ENCODE data around the gene LCAT.
"Not testable (repeated sequence)": the region's sequence is repeated elsewhere in the genome, so short reads cannot be mapped to it uniquely, and the experiment has no call there.

LCAT gene

DNA sequence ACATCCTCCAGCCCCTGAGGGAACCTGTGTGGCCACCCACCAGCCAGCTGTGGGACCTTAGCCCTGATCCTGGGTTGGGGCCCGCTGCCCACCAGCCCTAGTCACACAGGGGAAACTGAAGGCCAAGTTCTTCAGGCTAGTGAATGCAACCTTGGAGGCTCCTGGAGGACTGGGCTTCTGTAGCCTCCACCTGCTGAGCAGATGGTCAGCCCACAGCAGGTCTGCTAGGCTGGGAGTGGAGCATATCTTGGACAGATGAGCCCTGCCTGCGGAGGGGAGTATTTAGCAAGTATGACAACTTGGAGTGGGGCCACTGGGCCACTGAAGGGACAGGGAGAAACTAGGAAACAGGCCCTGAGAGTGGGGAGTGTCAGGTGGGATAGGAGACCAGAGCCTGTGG lies 32.3 kb upstream of the LCAT start:
- no peak overlapping the region for H3K27ac ChIP-seq
- TF ChIP-seq, protein P1, sequence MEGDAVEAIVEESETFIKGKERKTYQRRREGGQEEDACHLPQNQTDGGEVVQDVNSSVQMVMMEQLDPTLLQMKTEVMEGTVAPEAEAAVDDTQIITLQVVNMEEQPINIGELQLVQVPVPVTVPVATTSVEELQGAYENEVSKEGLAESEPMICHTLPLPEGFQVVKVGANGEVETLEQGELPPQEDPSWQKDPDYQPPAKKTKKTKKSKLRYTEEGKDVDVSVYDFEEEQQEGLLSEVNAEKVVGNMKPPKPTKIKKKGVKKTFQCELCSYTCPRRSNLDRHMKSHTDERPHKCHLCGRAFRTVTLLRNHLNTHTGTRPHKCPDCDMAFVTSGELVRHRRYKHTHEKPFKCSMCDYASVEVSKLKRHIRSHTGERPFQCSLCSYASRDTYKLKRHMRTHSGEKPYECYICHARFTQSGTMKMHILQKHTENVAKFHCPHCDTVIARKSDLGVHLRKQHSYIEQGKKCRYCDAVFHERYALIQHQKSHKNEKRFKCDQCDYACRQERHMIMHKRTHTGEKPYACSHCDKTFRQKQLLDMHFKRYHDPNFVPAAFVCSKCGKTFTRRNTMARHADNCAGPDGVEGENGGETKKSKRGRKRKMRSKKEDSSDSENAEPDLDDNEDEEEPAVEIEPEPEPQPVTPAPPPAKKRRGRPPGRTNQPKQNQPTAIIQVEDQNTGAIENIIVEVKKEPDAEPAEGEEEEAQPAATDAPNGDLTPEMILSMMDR (IDR thresholded peaks at IDR 0.05): no peak
- no peak for TF ChIP-seq ZFX (IDR thresholded peaks at IDR 0.05; ENCODE audit: borderline replicate concordance)

DNA sequence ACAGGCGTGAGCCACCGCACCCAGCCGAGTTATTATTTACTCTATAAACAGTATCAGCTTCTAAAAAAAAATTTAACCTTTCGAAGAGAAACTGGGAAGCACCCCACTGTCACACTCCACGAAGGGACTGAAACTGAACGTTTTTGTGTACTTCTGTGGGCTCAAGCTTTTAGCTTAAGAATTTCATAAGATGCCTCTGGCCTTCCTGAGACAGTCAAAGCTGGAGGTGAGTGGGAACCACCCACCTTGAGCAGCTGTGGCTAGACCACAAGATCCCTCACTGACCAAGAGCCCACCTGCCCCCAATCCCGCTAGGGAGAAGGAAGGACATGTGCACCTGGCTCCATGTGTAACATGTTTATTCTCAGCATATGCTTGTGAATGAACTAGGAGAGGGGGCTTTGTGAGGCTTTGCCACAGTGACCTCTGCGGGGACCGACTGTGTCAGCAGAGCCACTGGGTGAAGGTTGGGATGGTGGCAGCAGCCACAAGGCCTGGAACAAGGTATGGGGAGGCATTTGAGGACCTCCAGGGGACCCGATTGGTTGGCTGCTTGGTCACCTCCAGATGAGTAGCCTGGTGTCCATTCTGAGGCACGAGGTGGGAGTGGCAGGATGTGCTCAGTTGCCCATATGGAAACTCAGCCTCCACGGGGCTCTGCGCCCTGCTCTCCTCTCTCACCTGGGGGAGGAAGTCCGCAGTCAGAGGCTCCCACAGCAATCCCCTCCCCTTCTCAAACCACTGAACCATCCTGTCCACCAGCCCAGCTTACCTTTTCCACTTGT lies 31.6 kb upstream of the LCAT start:
- TF ChIP-seq, protein P1 (IDR thresholded peaks at IDR 0.05): no peak
- TF ChIP-seq ZFX (IDR thresholded peaks at IDR 0.05; ENCODE audit: borderline replicate concordance): no peak
- no peak overlapping the region for H3K27ac ChIP-seq

DNA sequence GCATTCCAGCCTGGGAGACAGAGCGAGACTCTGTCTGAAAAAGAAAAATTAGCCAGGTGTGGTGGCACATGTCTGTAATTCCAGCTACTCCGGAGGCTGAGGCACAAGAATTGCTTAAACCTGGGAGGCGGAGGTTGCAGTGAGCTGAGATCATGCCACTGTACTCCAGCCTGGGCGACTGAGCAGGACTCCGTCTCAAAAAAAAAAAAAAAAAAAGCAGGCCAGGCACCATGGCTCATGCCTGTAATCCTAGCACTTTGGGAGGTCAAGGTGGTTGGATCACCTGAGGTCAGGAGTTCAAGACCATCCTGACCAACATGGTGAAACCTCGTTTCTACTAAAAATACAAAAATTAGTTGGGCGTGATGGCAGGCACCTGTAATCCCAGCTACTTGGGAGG lies 28.4 kb upstream of the LCAT start:
- not testable (repeated sequence) for H3K27ac ChIP-seq

DNA sequence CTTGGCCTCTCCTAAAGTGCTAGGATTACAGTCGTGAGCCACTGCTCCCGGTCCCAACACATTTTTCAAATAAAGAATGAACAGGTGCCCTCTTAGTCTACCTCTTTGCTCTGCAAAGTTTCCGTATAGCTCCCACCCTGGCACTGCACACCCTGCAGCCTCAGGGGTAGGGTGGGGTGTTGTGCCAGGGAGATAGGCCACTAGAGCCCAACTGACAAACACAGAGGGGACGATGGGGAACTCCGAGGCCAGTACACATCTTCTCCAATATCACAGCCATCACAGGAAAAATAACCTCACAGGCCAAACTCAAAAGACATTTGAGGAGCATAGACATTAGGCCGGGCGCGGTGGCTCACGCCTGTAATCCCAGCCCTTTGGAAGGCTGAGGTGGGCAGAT lies 27.2 kb upstream of the LCAT start:
- no peak overlapping the region for H3K27ac ChIP-seq
- TF ChIP-seq ZFX (IDR thresholded peaks at IDR 0.05; ENCODE audit: borderline replicate concordance): no peak
- TF ChIP-seq, protein P1 (IDR thresholded peaks at IDR 0.05): no peak

DNA sequence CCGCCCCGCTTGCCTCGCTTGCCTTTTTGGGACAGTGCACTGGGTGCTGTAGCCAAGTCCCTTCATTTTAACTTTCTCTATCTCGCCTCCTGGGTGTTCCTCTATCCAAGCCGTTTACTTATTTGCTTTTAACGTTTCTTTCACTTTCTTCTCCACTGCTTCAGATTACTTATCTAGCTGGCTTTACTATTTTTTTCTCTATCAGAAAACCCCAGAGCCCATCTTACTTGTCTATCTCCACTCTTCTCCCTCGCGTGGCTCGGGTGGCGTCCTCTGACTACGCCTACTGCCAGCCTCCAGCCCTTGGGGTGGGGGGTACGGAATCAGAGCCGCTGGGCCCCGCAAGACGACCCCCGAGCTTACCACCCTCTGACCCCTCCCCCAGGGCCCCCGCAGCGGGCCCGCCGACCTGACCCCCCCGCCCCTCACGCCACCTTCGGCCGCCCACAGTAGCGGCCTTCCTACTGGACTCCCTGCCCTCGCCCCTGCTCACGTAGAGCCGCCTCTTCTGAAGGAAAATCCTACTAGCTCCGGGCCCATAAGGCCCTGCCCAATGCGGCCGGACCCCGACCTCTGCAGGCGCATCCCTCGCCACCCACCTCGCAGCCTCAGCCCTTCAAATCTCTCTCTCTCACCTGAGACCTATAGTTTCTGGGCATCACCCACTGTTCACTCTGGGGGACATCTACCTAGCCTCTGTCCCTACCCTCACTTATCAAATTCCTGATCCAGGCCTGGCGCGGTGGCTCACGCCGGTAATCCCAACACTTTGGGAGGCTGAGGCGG lies 25.5 kb upstream of the LCAT start:
- no peak for TF ChIP-seq ZFX (IDR thresholded peaks at IDR 0.05; ENCODE audit: borderline replicate concordance)
- TF ChIP-seq, protein P1 (IDR thresholded peaks at IDR 0.05): no peak
- no peak overlapping the region for H3K27ac ChIP-seq

DNA sequence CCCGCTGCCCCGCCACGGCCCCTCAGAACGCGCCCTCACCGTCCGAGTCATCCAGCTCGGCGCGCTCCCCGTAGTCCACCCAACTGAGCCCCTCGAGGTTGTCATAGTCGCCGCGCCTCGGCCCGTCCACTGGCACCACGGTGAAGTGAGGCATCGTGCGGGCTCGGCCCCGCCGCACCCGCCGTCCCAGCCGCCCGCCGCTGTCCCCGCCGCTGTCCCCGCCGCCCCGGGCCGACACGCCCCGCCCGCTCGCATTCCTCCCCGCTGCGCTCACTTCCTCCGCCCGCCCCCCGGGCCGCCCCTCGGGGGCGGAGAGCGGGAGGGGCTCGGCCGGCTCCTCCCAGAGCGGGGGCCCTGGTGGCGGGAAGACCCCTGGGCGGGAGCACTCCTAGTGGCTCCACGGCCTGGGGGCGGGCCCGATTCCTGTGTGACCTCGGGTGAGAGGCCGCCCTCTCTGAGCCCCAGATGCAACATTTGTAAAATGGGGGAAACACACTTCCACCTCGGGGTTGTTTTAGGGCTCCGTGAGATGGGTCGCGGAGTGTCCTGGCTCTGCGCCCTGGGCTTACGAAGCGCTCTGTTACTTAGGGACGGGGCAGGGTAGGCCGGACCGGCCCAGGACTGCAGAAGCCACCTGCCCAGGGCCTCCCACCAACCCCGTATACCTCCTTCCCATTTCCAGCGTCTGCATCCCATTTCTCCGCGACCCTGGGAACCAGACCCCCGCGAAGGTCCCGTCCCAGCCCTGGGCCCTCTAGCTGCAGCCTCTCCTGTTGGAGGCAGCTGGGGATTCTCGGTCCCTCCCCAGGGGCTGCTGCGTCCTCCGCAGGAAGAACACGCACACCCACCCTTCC lies 24.7 kb upstream of the LCAT start, which contains the start of gene SLC12A4:
Gene SLC12A4 (minus strand): TSS at position 238 of the 854 bp plus-strand sequence. CDS start 84 bp downstream, at position 154.
- peak within 1 kb of the TSS; percentile 64 for H3K27ac ChIP-seq

DNA sequence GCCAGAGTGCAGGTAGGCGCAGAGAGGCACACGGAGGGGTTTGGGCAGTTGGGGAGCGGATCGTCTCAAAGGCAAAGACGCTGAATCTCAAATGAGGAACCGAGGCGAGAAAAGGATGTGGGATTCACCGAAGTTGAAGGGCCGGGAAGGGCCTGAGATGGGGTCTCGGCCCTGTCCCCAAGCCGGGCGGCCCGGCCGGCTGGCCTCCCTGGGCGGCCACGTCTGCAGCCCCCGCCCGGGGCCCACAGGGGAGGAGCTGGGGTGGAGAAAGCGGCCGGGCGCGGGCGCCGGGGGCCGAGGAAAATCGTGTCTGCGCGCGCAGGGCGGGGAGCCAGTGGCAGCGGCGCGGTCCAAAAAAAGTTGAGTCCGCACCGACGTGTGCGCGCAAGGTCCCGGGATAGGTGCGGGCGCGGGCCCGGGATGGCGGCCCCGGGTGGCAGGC lies 24.1 kb upstream of the LCAT start:
- TF ChIP-seq ZFX (IDR thresholded peaks at IDR 0.05; ENCODE audit: borderline replicate concordance): no peak
- TF ChIP-seq, protein P1 (IDR thresholded peaks at IDR 0.05): no peak
- H3K27ac ChIP-seq: peak overlapping the region; percentile 64

More for the DNA sequence above, 24.7 kb upstream of the LCAT start, which contains the start of gene SLC12A4:
- TF ChIP-seq ZFX (IDR thresholded peaks at IDR 0.05; ENCODE audit: borderline replicate concordance): no peak
- TF ChIP-seq, protein P1 (IDR thresholded peaks at IDR 0.05): no peak
